T-helper 1 cell treated with Interleukin-12 subunit alpha and Interleukin-12 subunit beta and Interleukin-4 antibody, amounts not matched to agents 30 μg/mL and 1 μg/mL, for 36 hours (primary cell): ENCODE data around the gene CATSPERD.

ENCODE experiments used
- H3K27ac Mint-ChIP-seq: one replicate; pipeline ENCODE4 v1.8.0; 2021; ENCODE audit warnings: mild to moderate bottlenecking, mixed read lengths
- H3K27me3 Mint-ChIP-seq: one replicate; pipeline ENCODE4 v1.8.0; 2021; ENCODE audit warnings: low read depth, mixed read lengths
- H3K36me3 Mint-ChIP-seq: one replicate; pipeline ENCODE4 v1.8.0; 2021; ENCODE audit warnings: low read depth, mixed read lengths
- H3K4me1 Mint-ChIP-seq: one replicate; pipeline ENCODE4 v1.8.0; 2021; ENCODE audit warnings: low read depth, mixed read lengths
- H3K4me3 Mint-ChIP-seq: one replicate; pipeline ENCODE4 v1.8.0; 2021; ENCODE audit warnings: mild to moderate bottlenecking, moderate library complexity, mixed read lengths
- H3K9me3 Mint-ChIP-seq: one replicate; pipeline ENCODE4 v1.8.0; 2021; ENCODE audit warnings: mixed read lengths

CATSPERD gene

DNA sequence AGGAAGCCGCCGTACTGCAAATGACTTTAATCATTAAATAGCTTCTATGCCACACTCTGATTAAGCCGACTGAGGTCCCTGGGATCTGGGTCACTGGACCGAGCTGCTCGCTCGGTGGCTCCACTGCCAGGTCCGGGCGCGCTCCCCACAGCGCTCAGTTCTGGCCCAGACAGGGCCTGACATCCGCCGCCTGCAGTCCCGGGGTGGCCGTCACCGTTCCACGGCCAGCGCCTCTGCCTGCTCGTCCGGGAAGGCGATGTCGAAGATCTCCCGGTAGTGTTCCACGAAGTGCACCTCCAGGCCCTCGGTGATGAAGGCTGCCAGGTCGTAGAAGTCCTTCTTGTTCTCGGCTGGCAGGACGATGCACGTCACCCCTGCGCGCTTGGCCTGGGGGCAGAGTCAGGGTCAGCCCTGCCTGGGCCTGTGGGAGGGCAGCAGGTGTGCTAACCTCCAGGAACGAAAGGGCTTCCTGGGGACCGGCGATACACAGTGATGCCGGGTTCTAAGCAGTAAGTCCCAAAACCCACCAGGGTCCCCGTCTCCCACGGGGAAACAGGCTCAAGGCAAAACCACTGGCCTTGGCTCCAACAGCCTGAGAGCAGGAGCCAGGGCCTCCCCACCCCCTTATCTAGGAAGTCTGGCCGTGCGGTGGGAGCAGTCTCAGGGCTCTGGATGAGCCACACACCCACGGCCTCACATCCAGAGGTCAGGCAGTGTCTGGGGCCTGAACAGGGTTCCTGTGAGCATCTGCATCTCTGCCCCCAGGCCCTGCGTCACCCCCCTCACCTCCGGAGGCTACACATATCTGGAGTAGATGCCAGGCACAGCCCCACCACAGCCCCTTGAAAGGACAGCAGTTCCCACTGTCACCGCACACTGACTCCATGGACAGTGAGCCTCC is 28.4 kb upstream of the CATSPERD start:
- peaks cover 22% of the 10 kb centered on the region for H3K36me3 Mint-ChIP-seq
- H3K9me3 Mint-ChIP-seq = no peaks in the 10 kb centered on the region
- peak overlapping the region; percentile 31 for H3K27ac Mint-ChIP-seq
- no peaks in the 10 kb centered on the region for H3K27me3 Mint-ChIP-seq
- peak overlapping the region; percentile 97 for H3K4me3 Mint-ChIP-seq
- H3K4me1 Mint-ChIP-seq = peaks cover 19% of the 10 kb centered on the region

DNA sequence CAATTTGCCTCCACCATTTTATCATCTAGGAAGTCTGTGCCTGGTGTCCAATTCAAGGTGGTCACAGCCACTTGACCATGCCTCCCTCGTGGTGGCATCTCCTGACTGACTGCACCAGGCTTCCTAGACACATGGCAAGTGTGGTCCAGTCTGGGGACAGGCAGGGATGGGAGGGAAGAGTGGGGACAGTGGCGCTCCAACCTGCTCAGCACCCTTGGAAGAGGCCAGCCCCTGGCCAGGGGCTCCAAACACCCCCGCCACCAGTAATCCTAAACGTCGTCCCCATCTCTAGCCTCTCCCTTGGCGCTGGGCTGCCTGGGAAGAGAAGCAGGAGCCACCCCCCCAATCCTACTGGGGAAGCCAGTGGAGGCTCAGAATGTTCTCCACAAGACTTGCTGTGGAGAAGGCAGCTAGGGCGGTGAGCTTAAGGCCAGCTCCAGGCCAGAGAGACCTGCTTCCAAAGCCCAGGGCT is 27.7 kb upstream of the CATSPERD start:
- H3K27me3 Mint-ChIP-seq = no peaks in the 10 kb centered on the region
- H3K4me3 Mint-ChIP-seq = peak overlapping the region; percentile 71
- H3K4me1 Mint-ChIP-seq = peaks cover 19% of the 10 kb centered on the region
- H3K36me3 Mint-ChIP-seq = peaks cover 22% of the 10 kb centered on the region
- no peaks in the 10 kb centered on the region for H3K9me3 Mint-ChIP-seq
- H3K27ac Mint-ChIP-seq = peak overlapping the region; percentile 3

DNA sequence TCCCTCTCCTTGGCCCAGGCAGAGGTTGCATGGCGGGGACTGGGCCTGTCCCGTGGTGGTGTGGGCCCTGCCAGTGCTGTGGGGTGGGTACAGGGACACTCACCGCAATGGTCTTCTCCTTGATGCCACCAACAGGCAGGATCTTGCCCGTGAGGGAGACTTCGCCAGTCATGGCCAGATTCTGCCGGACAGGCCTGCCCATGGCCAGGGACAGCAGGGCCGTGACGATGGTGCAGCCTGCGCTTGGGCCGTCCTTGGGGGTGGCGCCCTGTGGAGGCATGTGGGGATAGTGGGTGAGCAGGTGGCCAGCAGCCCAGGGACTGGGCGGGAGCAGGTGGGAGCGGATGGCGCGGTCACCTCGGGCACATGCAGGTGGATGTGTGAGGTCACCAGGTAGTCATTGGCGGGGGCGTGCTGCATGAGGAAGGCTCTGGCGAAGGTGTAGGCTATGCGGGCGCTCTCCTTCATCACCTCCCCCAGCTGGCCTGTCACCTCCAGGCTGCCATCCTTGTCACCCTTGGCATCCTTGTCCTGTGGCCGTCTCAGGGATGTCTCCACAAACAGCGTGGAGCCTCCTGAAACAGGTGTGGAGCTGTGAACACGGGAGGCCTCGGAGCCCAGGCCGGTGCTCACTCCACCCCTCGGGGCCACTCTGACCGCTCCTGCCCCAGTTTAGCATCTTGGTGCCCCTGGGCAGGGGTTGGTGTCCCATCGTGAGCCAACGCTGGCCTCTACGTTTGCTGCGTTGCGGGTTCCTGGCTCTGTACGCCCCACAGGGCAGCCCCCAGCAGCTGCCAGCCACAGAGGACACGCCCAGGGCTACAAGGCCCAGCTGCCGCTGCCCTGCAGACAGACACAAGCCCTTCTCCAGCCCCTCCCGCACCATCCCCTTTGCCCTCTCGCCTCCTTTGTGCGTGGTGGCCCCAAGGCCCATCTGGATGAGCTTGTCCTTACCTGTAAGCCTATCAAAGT is 27.0 kb upstream of the CATSPERD start:
- Mint-ChIP-seq H3K9me3 (no peaks in the 10 kb centered on the region), H3K4me3 (no peak overlapping the region), H3K4me1 (peaks cover 15% of the 10 kb centered on the region), H3K27me3 (no peaks in the 10 kb centered on the region), H3K27ac (no peak overlapping the region), H3K36me3 (peaks cover 22% of the 10 kb centered on the region)

DNA sequence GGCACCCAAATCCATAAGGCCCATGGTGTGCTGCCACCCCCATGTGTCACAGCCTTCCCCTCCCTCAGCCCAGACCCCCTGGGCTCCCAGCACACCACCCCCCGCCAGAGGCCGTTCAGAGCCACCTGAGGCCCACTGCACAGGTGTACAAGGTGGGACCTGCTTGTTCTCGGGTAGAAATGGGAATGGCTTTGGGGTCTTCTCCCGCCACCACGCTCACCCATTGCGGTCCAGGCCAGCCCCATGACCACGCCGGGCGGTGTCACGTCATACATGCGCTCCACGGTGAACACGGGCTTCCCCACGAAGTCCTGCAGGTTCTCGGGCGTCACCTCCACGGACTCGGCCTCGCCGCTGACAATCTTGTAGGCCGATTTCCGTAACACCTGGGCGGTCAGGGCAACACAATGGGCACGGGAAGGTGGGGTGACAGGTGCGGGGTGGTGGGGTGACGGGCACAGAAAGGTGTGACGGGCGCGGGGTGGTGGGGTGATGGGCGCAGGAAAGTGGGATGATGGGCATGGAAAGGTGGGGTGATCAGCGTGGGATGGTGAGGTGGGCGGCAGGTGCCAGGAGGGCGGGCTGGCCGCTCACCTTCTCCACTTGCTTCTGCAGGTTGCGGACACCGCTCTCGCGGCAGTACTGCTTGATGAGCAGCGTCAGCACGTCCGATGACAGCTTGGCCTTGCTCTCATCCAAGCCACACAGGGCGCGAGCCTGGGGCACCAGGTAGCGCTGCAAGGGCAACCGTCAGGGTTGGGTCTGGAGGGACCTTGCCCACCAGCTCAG is 26.1 kb upstream of the CATSPERD start:
- Mint-ChIP-seq H3K27me3 (no peaks in the 10 kb centered on the region), H3K9me3 (no peaks in the 10 kb centered on the region), H3K4me1 (peaks cover 14% of the 10 kb centered on the region), H3K4me3 (no peak overlapping the region), H3K27ac (no peak overlapping the region), H3K36me3 (peaks cover 28% of the 10 kb centered on the region)

DNA sequence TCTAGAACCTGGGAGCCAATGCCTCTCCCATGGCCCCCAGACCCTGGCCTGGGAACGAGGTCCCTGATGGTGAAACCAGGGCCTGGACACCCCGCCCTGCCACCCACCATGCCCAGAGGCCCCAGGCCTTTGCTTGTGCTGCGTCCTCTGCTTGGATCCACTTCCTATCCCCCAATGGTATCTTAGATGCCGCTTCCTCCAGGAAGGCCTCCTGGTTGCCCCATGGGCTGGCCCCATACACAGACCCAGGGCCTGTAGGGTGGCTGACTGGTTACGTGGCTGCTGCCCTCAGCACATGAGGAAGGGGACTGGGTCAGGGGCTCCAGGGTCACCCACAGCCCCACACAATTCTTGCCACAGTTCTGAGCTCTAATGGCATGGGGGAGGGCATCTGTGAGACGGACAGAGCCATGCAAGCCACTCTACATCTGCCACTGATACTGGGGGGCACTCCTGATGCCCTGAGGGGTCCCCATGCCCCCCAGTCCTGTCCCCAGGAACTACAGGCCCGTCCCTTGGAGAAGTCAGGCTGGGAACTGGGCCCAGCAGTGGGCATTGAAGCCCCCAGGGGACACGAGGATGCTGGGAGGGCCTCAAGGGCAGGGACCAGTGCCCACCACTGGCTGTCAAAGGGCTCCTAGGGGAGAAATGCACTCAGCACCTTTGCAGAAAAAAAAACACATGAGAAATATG is 25.3 kb upstream of the CATSPERD start:
- Mint-ChIP-seq H3K27me3 (no peaks in the 10 kb centered on the region), H3K36me3 (peaks cover 27% of the 10 kb centered on the region), H3K4me1 (peaks cover 10% of the 10 kb centered on the region), H3K9me3 (no peaks in the 10 kb centered on the region), H3K4me3 (no peak overlapping the region), H3K27ac (no peak overlapping the region)

DNA sequence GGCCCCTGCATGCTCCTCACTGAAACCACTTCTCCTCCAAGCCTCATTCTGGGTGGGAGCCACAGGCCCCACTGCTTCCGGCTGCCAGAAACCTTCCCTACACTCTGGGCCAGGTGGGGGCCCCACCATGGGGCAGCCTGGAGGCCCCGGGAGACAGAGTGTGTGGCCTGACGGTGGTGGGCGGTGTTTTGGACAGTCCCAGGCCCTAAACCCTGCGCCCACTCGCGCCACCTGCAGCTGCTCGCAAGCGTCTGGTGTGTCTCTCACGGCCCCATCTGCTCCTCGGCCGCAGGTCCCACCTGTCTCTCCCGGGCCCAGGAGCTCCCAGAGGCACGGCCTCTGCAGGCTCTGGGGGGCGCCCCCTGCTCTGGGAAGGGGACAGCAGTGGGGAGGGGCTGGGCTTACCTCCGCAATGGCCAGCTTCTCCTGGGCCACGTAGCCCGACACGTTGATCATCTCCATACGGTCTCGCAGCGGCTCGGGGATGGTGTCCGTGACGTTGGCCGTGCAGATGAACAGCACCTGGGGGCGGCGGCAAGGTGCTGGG is 24.7 kb upstream of the CATSPERD start:
- H3K27me3 Mint-ChIP-seq = no peaks in the 10 kb centered on the region
- H3K4me3 Mint-ChIP-seq = no peak overlapping the region
- no peak overlapping the region for H3K27ac Mint-ChIP-seq
- peaks cover 20% of the 10 kb centered on the region for H3K36me3 Mint-ChIP-seq
- H3K4me1 Mint-ChIP-seq = peaks cover 7% of the 10 kb centered on the region
- H3K9me3 Mint-ChIP-seq = no peaks in the 10 kb centered on the region

DNA sequence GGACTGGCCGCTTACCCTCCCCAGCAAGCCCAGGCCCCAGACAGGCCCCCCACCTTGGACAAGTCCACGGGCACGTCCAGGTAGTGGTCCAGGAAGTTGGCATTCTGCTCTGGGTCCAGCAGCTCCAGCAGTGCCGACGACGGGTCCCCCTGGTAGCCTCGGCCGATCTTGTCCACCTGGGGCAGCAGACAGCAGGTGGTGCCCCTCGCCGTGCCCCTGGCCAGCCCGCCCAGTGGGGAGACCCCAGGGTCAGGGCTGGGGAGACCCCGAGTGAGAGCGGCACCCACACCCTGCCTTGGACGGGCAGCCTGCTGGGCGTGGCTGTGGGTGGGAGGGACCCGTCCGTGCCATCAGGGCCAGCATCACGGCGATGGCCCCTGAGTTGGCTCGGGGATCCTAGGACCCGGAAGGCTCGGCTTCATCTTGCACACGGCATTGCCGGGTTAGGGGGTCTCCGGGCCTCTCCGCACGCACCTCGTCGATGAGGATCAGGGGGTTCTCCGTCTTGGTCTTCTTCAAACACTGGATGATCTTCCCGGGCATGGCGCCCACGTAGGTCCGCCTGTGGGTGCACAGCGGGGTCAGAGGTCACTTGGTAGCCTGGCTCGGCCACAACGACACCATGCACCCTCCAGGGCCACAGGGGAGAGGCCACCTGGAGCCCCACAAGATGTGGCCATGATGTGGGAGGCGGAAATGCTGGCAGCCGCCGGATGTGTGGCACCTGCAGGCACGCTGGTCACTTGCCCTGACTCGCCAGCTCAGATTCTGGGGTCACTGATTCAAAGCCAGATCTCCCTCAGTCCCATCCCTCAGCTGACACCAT is 24.0 kb upstream of the CATSPERD start:
- Mint-ChIP-seq H3K9me3 (no peaks in the 10 kb centered on the region), H3K36me3 (peaks cover 18% of the 10 kb centered on the region), H3K4me1 (peaks cover 6% of the 10 kb centered on the region), H3K27ac (no peak overlapping the region), H3K27me3 (no peaks in the 10 kb centered on the region), H3K4me3 (no peak overlapping the region)

DNA sequence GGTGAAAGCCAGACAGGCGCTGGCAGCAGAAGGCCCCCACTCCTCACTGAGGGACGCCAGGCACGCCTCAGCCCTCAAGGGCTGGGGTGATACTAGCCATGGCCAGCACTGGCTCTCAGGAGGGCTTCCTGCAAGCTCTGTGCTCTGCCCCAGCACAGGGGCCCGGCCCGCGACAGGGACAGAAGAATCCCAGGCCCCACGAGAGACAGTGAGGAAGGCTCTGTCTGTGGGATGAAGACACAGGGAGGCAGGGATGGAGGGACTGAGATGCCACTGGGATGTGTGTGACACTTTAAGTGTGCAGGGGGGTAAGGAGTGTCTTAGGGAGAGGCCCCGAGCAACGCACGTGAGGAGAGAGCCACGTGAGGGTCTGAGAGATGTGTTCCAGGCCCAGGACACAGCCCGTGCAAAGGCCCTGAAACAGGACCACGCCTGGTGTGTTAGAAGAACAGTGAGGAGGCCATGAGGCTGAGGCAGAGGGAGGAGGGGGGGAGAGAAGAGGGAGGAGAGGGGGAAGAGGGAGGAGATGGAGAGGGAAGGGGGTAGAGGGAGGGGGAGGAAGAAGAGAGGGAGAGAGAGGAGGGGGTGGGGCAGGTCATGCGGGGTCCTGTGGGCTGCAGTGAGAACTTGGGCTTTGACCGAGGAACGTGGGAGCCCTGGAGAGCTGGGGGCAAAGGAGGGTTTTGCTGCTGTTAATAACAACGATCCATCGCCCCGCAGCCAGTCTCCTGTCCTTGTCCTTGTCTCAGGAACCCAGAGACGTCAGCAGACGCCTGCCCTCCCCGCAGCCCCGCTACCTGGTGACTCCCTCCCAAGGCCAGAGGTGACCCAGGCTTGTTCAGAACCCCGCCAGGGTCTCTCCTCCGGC is 23.2 kb upstream of the CATSPERD start:
- H3K4me1 Mint-ChIP-seq = peaks cover 2% of the 10 kb centered on the region
- H3K9me3 Mint-ChIP-seq = no peaks in the 10 kb centered on the region
- no peaks in the 10 kb centered on the region for H3K27me3 Mint-ChIP-seq
- no peak overlapping the region for H3K27ac Mint-ChIP-seq
- H3K36me3 Mint-ChIP-seq = peaks cover 18% of the 10 kb centered on the region
- no peak overlapping the region for H3K4me3 Mint-ChIP-seq

DNA sequence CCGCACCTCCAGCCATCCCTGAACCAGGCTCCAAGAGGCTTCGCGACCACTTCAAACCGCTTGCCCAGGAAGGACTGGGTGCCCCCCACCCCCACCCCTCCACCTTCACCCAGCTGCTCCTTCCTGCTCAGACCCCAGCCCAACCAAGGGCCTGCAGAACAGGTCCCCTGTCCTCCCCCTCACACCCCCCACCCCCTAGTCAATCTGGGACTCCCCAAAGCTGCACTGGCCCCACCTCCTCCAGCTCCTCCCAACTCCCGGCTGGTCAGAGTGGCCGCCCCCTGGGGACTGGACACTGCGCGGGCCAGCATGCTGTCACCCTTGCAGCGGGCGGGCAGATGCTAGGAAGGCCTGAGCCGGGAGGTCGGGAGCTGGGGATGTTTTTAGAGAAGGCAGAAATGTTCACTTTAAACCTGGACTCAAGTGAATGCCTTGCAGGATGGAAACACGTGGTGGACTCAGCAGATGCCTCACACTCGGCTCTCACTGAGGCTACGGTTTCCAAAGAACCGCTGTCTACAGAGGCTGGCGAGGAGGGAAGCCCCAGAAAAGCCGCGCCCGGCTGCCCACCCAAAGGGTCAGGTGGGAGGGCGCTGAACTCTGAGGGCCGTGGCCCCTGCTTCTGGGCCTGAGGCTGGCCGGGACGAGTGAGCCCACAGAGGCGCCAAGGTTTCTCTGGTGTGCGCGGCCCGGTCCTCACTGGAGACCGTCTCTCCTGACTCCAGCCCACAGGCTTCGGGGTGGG is 22.4 kb upstream of the CATSPERD start:
- H3K27ac Mint-ChIP-seq = no peak overlapping the region
- H3K9me3 Mint-ChIP-seq = no peaks in the 10 kb centered on the region
- no peaks in the 10 kb centered on the region for H3K27me3 Mint-ChIP-seq
- H3K4me3 Mint-ChIP-seq = no peak overlapping the region
- no peaks in the 10 kb centered on the region for H3K4me1 Mint-ChIP-seq
- H3K36me3 Mint-ChIP-seq = peaks cover 16% of the 10 kb centered on the region

DNA sequence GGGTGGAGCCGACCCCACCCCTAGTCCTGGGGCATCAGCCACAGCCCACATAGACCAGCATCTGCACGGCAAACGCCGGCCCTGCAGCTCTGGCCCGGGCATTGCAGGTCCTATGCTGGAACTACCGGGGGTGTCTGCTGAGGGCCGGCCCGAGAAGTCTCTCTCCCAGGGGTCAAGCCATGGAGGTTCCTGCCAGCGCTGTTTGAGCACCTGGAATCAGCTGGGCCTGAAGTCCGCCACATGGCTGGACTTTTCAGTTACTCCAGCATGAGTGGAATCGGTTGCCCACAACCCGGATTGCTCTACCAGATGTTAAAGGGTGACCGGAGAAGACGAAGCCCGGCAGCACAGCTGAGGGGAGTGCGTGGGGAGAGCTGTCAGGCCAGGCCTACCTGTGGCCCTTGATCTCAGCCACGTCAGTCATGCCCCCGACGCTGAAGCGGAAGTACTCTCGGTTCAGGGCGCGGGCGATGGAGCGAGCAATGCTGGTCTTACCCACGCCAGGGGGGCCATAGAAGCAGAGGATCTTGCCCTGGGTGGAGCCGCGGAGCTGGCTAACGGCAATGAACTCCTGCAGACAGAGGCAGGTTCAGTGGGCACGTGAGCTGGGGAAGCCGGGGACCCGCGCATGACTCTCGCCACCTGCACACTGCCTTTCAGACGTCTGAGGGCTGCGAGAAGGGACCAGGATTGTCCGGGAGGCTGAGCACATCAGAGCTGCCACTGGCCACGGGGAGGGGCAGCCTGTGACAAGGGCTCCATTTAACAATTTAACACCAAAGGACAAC is 21.6 kb upstream of the CATSPERD start:
- H3K4me1 Mint-ChIP-seq = no peaks in the 10 kb centered on the region
- no peak overlapping the region for H3K27ac Mint-ChIP-seq
- H3K9me3 Mint-ChIP-seq = no peaks in the 10 kb centered on the region
- peaks cover 20% of the 10 kb centered on the region for H3K36me3 Mint-ChIP-seq
- no peaks in the 10 kb centered on the region for H3K27me3 Mint-ChIP-seq
- no peak overlapping the region for H3K4me3 Mint-ChIP-seq

DNA sequence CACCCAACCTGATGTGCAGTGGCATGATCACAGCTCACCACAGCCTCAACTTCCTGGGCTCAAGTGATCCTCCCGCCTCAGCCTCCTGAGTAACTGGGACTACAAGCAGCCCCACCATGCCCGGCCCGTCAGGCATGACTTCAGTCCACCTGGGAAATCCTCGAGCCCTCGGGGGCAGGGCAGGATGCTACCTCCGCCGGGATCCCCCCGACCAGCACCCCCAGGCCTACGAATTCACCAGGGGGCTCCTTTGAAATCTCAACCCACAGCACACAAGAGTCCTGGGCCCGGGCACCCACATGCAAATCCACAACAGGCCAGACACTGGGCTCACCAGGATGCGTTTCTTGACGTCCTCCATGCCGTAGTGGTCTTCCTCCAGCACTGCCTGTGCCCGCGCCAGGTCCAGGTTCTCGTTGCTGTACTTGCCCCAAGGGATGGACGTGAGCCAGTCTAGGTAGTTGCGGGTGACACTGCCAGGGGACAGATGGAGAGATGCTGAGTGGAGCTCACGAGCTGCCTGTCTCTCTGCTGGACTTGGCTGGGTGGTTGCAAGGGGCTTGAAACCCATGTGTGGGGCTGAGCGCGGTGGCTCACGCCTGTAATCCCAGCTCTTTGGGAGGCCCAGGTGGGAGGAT is 19.9 kb upstream of the CATSPERD start:
- no peaks in the 10 kb centered on the region for H3K9me3 Mint-ChIP-seq
- H3K27ac Mint-ChIP-seq = no peak overlapping the region
- H3K4me1 Mint-ChIP-seq = no peaks in the 10 kb centered on the region
- no peaks in the 10 kb centered on the region for H3K27me3 Mint-ChIP-seq
- no peak overlapping the region for H3K4me3 Mint-ChIP-seq
- peaks cover 19% of the 10 kb centered on the region for H3K36me3 Mint-ChIP-seq
